ENCODE data around the gene ZNF581.

The ZNF581 gene

DNA sequence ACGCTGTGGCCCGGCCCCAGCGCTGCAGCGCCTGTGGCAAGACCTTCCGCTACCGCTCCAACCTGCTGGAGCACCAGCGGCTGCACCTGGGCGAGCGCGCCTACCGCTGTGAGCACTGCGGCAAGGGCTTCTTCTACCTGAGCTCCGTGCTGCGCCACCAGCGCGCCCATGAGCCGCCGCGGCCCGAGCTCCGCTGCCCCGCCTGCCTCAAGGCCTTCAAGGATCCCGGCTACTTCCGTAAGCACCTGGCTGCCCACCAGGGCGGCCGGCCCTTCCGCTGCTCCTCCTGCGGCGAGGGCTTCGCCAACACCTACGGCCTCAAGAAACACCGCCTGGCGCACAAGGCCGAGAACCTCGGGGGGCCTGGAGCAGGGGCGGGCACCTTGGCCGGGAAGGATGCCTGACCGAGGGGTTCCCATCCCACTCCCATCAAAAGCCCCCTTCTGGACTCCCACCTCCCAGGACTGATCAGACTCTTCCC lies 27.0 kb upstream of the ZNF581 start:
- H3K4me3 ChIP-seq (ENCODE audit: low read depth, low read length): no peak overlapping the region
- no peak for DNase-seq (ENCODE audit: low read depth)
- TF ChIP-seq, protein P1, sequence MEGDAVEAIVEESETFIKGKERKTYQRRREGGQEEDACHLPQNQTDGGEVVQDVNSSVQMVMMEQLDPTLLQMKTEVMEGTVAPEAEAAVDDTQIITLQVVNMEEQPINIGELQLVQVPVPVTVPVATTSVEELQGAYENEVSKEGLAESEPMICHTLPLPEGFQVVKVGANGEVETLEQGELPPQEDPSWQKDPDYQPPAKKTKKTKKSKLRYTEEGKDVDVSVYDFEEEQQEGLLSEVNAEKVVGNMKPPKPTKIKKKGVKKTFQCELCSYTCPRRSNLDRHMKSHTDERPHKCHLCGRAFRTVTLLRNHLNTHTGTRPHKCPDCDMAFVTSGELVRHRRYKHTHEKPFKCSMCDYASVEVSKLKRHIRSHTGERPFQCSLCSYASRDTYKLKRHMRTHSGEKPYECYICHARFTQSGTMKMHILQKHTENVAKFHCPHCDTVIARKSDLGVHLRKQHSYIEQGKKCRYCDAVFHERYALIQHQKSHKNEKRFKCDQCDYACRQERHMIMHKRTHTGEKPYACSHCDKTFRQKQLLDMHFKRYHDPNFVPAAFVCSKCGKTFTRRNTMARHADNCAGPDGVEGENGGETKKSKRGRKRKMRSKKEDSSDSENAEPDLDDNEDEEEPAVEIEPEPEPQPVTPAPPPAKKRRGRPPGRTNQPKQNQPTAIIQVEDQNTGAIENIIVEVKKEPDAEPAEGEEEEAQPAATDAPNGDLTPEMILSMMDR (conservative IDR thresholded peaks at IDR 0.05; ENCODE audit: low read depth, low read length): no peak

DNA sequence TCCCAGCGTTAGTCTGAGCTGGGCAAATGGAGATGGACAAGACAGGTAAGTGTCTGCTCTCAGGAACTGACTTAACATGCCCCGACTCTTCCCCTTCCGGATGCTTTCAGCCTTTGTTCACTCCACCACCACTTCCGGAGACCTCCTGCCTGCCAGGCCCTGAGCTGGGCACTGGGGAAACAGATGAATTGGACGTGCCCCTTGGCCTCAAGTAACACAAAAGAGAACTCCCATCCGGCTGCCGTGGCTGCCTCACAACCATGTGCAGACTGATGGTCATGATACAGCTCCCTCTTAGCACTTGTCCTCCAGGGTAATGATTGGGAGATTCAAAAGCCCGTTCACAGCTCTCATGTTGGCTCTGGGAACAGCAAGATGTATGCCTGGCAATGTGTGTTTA lies 26.0 kb upstream of the ZNF581 start:
- no peak overlapping the region for H3K4me3 ChIP-seq (ENCODE audit: low read depth, low read length)
- TF ChIP-seq, protein P1 (conservative IDR thresholded peaks at IDR 0.05; ENCODE audit: low read depth, low read length): no peak
- no peak for DNase-seq (ENCODE audit: low read depth)

DNA sequence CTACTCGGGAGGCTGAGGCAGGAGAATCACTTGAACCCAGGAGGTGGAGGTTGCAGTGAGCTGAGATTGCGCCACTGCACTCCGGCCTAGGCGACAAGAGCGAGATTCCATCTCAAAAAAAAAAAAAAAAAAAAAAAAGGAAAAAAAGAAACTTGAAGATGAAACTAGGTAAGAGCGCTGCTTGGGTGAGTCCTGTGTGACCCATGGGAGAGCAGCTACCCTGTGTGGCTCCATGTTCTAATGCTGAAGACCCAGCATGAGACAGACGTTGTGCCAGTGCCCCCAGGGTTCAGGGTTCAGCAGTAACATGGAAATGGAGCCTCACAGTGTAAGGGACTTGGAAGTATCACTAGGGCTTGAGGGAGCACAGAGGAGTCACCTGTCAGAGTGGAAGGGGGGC lies 25.0 kb upstream of the ZNF581 start:
- no peak overlapping the region for H3K4me3 ChIP-seq (ENCODE audit: low read depth, low read length)
- DNase-seq (ENCODE audit: low read depth): no peak
- TF ChIP-seq, protein P1 (conservative IDR thresholded peaks at IDR 0.05; ENCODE audit: low read depth, low read length): no peak

DNA sequence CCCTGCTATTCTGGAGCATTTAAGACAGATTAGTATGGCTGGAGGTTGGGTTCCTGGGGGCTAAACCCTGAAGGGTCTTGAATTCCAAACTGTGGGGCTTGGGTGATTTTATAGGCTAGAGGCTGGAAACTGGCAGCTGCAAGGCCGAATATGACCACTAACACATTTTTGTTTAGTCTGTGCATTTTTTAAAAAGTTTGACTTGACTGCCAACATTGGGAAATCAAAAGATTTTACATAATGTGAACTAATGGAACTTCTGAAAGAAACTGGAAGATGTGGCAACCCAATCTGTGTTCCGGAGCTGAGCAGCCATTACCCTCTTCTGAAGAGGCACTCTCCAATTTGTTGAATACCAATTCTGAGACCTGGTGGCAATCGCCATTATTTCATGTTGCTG lies 24.2 kb upstream of the ZNF581 start:
- TF ChIP-seq, protein P1 (conservative IDR thresholded peaks at IDR 0.05; ENCODE audit: low read depth, low read length): no peak
- no peak overlapping the region for H3K4me3 ChIP-seq (ENCODE audit: low read depth, low read length)
- peak; percentile 45 for DNase-seq (ENCODE audit: low read depth)

DNA sequence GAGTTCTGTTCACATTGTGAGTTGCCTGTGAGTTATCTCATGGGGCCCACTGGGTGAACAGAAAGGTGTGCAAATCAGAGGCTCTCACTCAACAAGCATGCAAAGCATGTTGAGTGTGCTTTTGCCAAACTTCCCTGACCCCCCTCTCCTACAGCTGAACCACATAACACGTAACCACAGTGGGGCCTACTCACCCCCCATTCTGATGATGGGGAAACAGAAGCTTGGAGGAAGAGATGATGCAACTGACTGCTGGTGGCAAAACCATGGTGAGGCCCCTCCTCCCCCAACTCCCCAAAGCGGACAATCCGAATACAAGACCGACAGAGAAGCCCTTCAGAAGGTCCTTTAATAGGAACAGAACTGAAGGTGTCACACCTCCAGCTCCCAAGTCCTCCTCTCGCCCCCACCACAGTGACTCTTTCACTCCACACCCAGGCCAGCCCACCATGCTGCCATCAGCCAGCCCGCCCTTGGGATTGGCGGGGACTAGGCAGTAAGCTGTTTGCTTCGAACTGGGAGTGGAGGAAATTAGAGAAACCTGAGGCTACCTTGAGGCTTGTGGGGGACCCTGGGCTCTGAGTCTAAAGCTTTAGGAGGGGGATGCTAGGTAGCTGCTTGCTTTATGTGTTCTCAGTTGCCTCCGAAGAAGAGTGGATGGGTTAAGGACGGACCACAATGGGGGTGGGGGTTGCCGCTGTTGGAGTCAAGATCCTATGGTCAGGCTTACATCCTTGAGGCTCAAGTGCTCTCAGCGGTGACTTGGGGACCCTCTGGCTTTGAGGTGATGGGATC lies 22.8 kb upstream of the ZNF581 start:
- TF ChIP-seq, protein P1 (conservative IDR thresholded peaks at IDR 0.05; ENCODE audit: low read depth, low read length): no peak
- no peak overlapping the region for H3K4me3 ChIP-seq (ENCODE audit: low read depth, low read length)
- DNase-seq (ENCODE audit: low read depth): peak; percentile 19

DNA sequence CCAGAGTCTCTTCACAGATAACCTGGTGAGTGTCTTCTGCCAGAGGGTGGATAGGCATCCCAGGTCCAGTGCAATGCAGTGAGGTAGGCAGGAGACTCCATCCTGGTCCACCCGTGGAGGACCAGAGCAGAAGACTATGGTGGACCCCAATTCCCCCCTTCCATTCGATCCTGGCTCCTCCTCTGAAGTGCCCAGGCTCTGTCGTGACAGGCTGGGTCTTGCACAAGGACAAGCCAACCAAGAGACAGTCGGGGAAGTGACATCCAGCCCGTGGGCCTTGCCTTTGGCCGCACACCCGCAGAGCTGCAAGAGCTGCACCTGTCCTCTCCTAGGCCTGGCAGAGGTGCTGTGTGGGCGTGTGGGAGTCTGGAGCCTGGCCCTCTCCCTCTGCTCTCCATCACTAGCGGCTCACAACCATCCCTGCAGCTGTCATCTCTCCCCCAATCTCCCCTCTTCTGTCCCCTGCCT lies 22.2 kb upstream of the ZNF581 start:
- no peak for DNase-seq (ENCODE audit: low read depth)
- H3K4me3 ChIP-seq (ENCODE audit: low read depth, low read length): no peak overlapping the region

More for the DNA sequence above, 22.2 kb upstream of the ZNF581 start:
- TF ChIP-seq, protein P1 (conservative IDR thresholded peaks at IDR 0.05; ENCODE audit: low read depth, low read length): no peak
